HepG2 (cell line): Measurements from ENCODE around the gene POLR2J. TPM values are rescaled to one million over a fixed set of nuclear protein-coding genes. Genes with fewer than 3 reads are reported as not detected.

Source experiments
- ATAC-seq: fragments of 200-7000 bp; cut with Tn5 transposase; 3 replicates; pipeline ENCODE4 v1.9.1; 2020; ENCODE audit warnings: mild to moderate bottlenecking, moderate library complexity
- BruUV-seq: library from RNA; stranded (reverse); fragments of 400-500 nt; replicated peaks from 2 replicates; lab custom pipeline; 2021; lab: Mats Ljungman, UMichigan
- CTCF ChIA-PET: fragments of 300-600 bp; formaldehyde crosslinking; extraction: SDS; loops from one replicate; lab custom pipeline; 2021; ENCODE audit warnings: low total read pairs, inconsistent platforms, low intra/inter-chr PET ratio; lab: Yijun Ruan, JAX
- POLR2A ChIA-PET: fragments of 350-600 bp; sonication (Branson Sonifier 250); formaldehyde crosslinking; loops from one replicate; lab custom pipeline; 2020; ENCODE audit warnings: antibody characterized with exemption, inconsistent platforms; lab: Yijun Ruan, JAX
- DNase-seq: peaks from one replicate; pipeline ENCODE4 v3.0.0-alpha.2; 2015; ENCODE audit warnings: low spot score
- FAIRE-seq: peaks from 3 replicates; lab custom pipeline; 2011; peaks lifted over from hg19 to GRCh38; lab: Jason Lieb, UNC
- H2AFZ ChIP-seq: one replicate; pipeline ENCODE4 v1.6.1; 2011; ENCODE audit warnings: low read length, inconsistent platforms
- H3K27ac ChIP-seq: fragments of 300-600 bp; 3 replicates; pipeline ENCODE4 v1.8.0; 2011; ENCODE audit warnings: mixed run types, mild to moderate bottlenecking, mixed read lengths, low read length, inconsistent platforms; ENCODE audit not compliant: insufficient read depth; ENCODE audit errors: extremely low read length
- H3K27me3 ChIP-seq, 2 experiments: fragments of 200-600 bp in 1 of 2; 2 replicates in 1 of 2; 3 replicates in 1 of 2; pipeline versions ENCODE4 v1.6.0 to v1.8.0; 2011; ENCODE audit warnings: low read length in 2 of 2, mild to moderate bottlenecking in 2 of 2, moderate library complexity in 2 of 2, inconsistent platforms in 1 of 2; ENCODE audit not compliant: insufficient read depth in 2 of 2, control insufficient read depth in 1 of 2
- H3K36me3 ChIP-seq, 2 experiments: fragments of 200-600 bp in 1 of 2; replicated peaks in 1 of 2; 2 replicates in 1 of 2; 3 replicates in 1 of 2; pipeline versions ENCODE4 v1.5.1 to v1.8.0; 2011; ENCODE audit warnings: low read length in 2 of 2, inconsistent platforms in 1 of 2; ENCODE audit not compliant: insufficient read depth in 2 of 2, control insufficient read depth in 1 of 2
- H3K4me1 ChIP-seq: 2 replicates; pipeline ENCODE4 v1.5.1; 2012; ENCODE audit warnings: low read length, inconsistent platforms; ENCODE audit not compliant: insufficient read depth
- H3K4me2 ChIP-seq: 2 replicates; pipeline ENCODE4 v1.6.0; 2011; ENCODE audit warnings: low read depth, low read length, inconsistent platforms
- H3K4me3 ChIP-seq, 3 experiments: fragments of 200-600 bp in 1 of 3; sonication (generic), shearing (Covaris generic) in 1 of 3; replicated peaks in 1 of 3; 2 replicates each; pipeline ENCODE4 v1.5.1; 2011 to 2016; ENCODE audit warnings: low read length in 3 of 3, inconsistent platforms in 2 of 3, low read depth in 2 of 3, mild to moderate bottlenecking in 2 of 3, control low read depth in 1 of 3, mixed read lengths in 1 of 3; ENCODE audit not compliant: insufficient read depth in 1 of 3
- H3K79me2 ChIP-seq: one replicate; pipeline ENCODE4 v1.6.1; 2011; ENCODE audit warnings: low read length, inconsistent platforms; ENCODE audit not compliant: insufficient read depth
- H3K9ac ChIP-seq: 2 replicates; pipeline ENCODE4 v1.6.0; 2011; ENCODE audit warnings: mild to moderate bottlenecking, low read depth, low read length, inconsistent platforms; ENCODE audit not compliant: insufficient read depth
- H3K9me3 ChIP-seq: 2 replicates; pipeline ENCODE4 v1.5.1; 2012; ENCODE audit warnings: mild to moderate bottlenecking, low read length
- H4K20me1 ChIP-seq: 2 replicates; pipeline ENCODE4 v1.6.0; 2011; ENCODE audit warnings: inconsistent platforms, mild to moderate bottlenecking, low read length, moderate library complexity; ENCODE audit not compliant: insufficient read depth
- TGIF2 ChIP-seq: IDR thresholded peaks from 2 replicates; pipeline ENCODE4 v1.6.1; 2016; ENCODE audit warnings: control low read depth, missing compliant biosample characterization
- ZNF224 ChIP-seq: sonication (generic); formaldehyde crosslinking; IDR thresholded peaks from 2 replicates; pipeline ENCODE4 v1.5.0; 2020; ENCODE audit warnings: mild to moderate bottlenecking, missing genetic modification reagents
- ZNF629 ChIP-seq: sonication (generic); formaldehyde crosslinking; conservative IDR thresholded peaks from 2 replicates; pipeline ENCODE4 v1.5.0; 2020; ENCODE audit warnings: missing genetic modification reagents
- WGBS: methylation state at CpG from one replicate; pipeline ENCODE4 v1.1.6; 2017; ENCODE audit warnings: low lambda C conversion rate; 5-methylcytosine and 5-hydroxymethylcytosine counted together
- in situ Hi-C: cut with HindIII; loops from 2 replicates; pipeline ENCODE4 v1.10.0; 2017; ENCODE audit warnings: low pct_unique_long_range_greater_than_20kb; ENCODE audit not compliant: extremely low pct_ligation_motif_present
- intact Hi-C: fragments of 100-400 bp; cut with micrococcal nuclease; formaldehyde crosslinking; loops from one replicate; pipeline ENCODE4 v1.10.0; 2022; ENCODE audit not compliant: unreplicated experiment
- polyA plus RNA-seq, 8 experiments: library from polyadenylated mRNA; depleted of rRNA in 3 of 8; stranded (reverse) in 7 of 8; unstranded in 1 of 8; fragments of >200 nt; fragmentation: Illumina TruSeq in 4 of 8; extraction: Trizol in 4 of 8; gene quantifications; 2 replicates each; pipeline versions ENCODE4 v1.2.1 to v1.2.3, GENCODE V29; 2011 to 2016; ENCODE audit warnings: low read depth in 4 of 8, missing spikeins in 1 of 8, mixed read lengths in 1 of 8; ENCODE audit not compliant: insufficient read depth in 1 of 8
- total RNA-seq, 5 experiments: library from RNA; depleted of rRNA; stranded (reverse); fragments of >200 nt; fragmentation: Illumina TruSeq; extraction: Trizol; gene quantifications; 2 replicates each; pipeline ENCODE4 v1.2.3, GENCODE V29; 2016; ENCODE audit warnings: low read depth in 1 of 5
- TF ChIP-seq, protein P1 (sequence below), 2 experiments: sonication (generic) in 1 of 2; formaldehyde crosslinking in 1 of 2; IDR thresholded peaks; 2 replicates each; pipeline versions ENCODE4 v1.6.1 to v1.9.0; 2014 to 2022; ENCODE audit warnings: antibody characterized with exemption in 1 of 2, borderline replicate concordance in 1 of 2, inconsistent platforms in 1 of 2, low read depth in 1 of 2, missing genetic modification reagents in 1 of 2

Gene POLR2J
- total and polyA plus RNA-seq, 2 of the 13 experiments (the other 11 are each of a cell fraction or from before 2014, with no cell fraction given), result 41.2 to 71.4 TPM

DNA sequence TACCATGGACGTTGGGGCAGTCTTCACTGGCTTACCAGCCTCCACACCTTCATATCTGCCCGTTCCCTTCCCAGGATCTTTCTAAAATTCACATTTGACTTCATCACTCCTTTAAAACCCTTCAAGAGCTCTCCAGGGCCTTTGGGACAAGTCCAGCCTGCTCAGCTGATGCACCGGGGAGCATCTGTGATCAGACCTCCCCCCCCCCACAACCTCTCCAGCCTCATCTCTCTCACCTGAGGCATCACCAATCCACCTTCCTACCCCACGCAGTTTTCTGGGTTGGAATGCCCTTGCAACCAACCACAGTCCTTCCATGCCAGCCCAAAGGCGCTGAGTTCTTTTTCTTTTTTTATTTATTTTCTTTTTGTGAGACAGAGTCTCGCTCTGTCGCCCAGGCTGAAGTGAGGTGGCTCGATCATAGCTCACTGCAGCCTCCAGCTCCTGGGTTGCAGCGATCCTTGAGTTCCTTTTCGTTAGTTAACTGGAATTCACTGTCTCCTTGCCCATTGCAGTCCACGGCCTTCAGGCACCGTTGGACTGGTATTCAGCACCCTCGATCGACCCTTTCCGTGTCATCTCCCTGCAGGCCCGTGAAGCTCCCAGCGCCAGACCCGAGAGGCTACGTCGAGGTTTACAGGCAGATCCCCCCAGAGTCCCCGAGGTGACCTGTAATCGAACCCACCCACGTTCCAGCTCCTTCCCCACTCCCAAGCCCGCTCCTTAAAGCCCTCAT lies 14.7 kb downstream of the POLR2J start (continued):
- TF ChIP-seq, protein P1, sequence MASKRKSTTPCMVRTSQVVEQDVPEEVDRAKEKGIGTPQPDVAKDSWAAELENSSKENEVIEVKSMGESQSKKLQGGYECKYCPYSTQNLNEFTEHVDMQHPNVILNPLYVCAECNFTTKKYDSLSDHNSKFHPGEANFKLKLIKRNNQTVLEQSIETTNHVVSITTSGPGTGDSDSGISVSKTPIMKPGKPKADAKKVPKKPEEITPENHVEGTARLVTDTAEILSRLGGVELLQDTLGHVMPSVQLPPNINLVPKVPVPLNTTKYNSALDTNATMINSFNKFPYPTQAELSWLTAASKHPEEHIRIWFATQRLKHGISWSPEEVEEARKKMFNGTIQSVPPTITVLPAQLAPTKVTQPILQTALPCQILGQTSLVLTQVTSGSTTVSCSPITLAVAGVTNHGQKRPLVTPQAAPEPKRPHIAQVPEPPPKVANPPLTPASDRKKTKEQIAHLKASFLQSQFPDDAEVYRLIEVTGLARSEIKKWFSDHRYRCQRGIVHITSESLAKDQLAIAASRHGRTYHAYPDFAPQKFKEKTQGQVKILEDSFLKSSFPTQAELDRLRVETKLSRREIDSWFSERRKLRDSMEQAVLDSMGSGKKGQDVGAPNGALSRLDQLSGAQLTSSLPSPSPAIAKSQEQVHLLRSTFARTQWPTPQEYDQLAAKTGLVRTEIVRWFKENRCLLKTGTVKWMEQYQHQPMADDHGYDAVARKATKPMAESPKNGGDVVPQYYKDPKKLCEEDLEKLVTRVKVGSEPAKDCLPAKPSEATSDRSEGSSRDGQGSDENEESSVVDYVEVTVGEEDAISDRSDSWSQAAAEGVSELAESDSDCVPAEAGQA (IDR thresholded peaks at IDR 0.05; ENCODE audit: low read depth), result no peak
- TF ChIP-seq, protein P1 (CRISPR knock-in tag; IDR thresholded peaks at IDR 0.05; ENCODE audit: borderline replicate concordance), result 0 out of 2 replicates have a peak, but pooled peaks have one; percentile 19
- TF ChIP-seq ZNF629 (CRISPR knock-in tag), result no peak
- TF ChIP-seq ZNF224 (CRISPR knock-in tag), result peak; percentile 36; the same call in 1 of the 2 replicates

DNA sequence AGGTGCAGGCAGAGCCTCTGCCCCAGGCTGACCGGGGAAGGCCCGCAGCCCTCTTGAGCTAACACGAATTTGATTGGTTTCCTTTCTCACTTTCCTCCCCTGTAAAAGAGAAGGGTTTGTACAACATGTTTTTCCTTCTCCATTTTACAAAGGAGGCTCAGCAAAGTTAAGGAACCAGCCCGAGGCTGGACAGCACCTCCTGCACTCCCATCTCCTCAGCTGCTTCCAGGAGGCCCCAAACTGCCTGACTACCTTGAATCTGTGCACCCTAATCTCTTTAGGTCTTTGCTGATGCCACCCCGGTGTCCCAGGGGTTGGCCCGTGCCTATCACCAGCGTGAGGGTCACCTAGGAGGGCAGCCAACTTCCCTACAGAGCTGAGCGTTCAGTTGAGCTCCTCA lies 18.3 kb downstream of the POLR2J start:
- H3K9ac ChIP-seq, result no peak overlapping the region
- ChIA-PET POLR2A (no interaction called here), CTCF (no interaction called here)
- H4K20me1 ChIP-seq, result no peaks in the 10 kb centered on the region
- no TSS peak for BruUV-seq
- no peak for FAIRE-seq
- peaks cover 16% of the 10 kb centered on the region for H3K4me1 ChIP-seq
- H3K27me3 ChIP-seq, result peaks cover 0 to 5% of the 10 kb centered on the region in 2 experiments; a peak in 2 of 5 replicates
- H3K36me3 ChIP-seq, result peaks cover 9 to 12% of the 10 kb centered on the region in 2 experiments; a peak in 3 of 5 replicates
- WGBS, result 91% methylated on average over 8 of the region's 8 CpGs
- DNase-seq, result no peak
- no peak for TF ChIP-seq TGIF2
- intact Hi-C loops (no loop called here), in situ Hi-C loops (no loop called here)
- H3K4me2 ChIP-seq, result no peak overlapping the region
- H3K27ac ChIP-seq, result no peak overlapping the region
- no peak for ATAC-seq
- no peak overlapping the region for H2AFZ ChIP-seq
- H3K9me3 ChIP-seq, result no peaks in the 10 kb centered on the region
- H3K4me3 ChIP-seq, result no peak overlapping the region
- H3K79me2 ChIP-seq, result peaks cover 14% of the 10 kb centered on the region
